PC-3 (cell line): ENCODE data around the gene SHISAL2A. TPM values are rescaled to one million over a fixed set of nuclear protein-coding genes. Genes with fewer than 3 reads are reported as not detected.
"Not testable (repeated sequence)": the region's sequence is repeated elsewhere in the genome, so short reads cannot be mapped to it uniquely, and the experiment has no call there.

Experiments
- ATAC-seq: fragments of 200-7000 bp; cut with Tn5 transposase; 2 replicates; pipeline ENCODE4 v1.9.1; 2020; ENCODE audit warnings: mild to moderate bottlenecking, moderate library complexity
- BruUV-seq: library from RNA; stranded (reverse); fragments of 400-500 nt; replicated peaks from 2 replicates; lab custom pipeline; 2021; lab: Mats Ljungman, UMichigan
- CTCF ChIA-PET: fragments of 300-600 bp; sonication (Branson Sonifier 250); formaldehyde crosslinking; loops from one replicate; lab custom pipeline; 2022; ENCODE audit warnings: antibody characterized with exemption; lab: Charles Lee
- POLR2A ChIA-PET: fragments of 300-600 bp; sonication (Branson Sonifier 250); formaldehyde crosslinking; loops from one replicate; lab custom pipeline; 2022; ENCODE audit warnings: antibody characterized with exemption; ENCODE audit not compliant: unreplicated experiment; lab: Charles Lee
- DNase-seq: peaks from one replicate; pipeline ENCODE4 v3.0.0-alpha.2; 2015
- H2AFZ ChIP-seq: fragments of 300-600 bp; sonication (generic); 2 replicates; pipeline ENCODE4 v1.6.0; 2016; ENCODE audit warnings: antibody characterized with exemption, low read length
- H3F3A ChIP-seq: fragments of 300-600 bp; sonication (generic); one replicate; pipeline ENCODE4 v1.6.0; 2017; ENCODE audit warnings: antibody characterized with exemption, low read length, control low read depth, mild to moderate bottlenecking; ENCODE audit not compliant: unreplicated experiment
- H3K27ac ChIP-seq: fragments of 300-600 bp; sonication (generic); 2 replicates; pipeline ENCODE4 v1.5.1; 2016; ENCODE audit warnings: mild to moderate bottlenecking, low read length
- H3K27me3 ChIP-seq: fragments of 300-600 bp; sonication (generic); 2 replicates; pipeline ENCODE4 v1.6.1; 2016; ENCODE audit warnings: low read length, mixed read lengths
- H3K36me3 ChIP-seq: fragments of 300-600 bp; sonication (generic); 2 replicates; pipeline ENCODE4 v1.6.1; 2016; ENCODE audit warnings: low read depth, mixed run types, low read length, mixed read lengths
- H3K4me1 ChIP-seq: fragments of 300-600 bp; sonication (generic); 2 replicates; pipeline ENCODE4 v1.5.1; 2016; ENCODE audit warnings: low read length; ENCODE audit not compliant: insufficient read depth
- H3K4me2 ChIP-seq: fragments of 300-600 bp; sonication (generic); 2 replicates; pipeline ENCODE4 v1.6.0; 2016; ENCODE audit warnings: low read length
- H3K4me3 ChIP-seq: fragments of 300-600 bp; sonication (generic); 2 replicates; pipeline ENCODE4 v1.5.1; 2016; ENCODE audit warnings: mild to moderate bottlenecking, low read length, mixed read lengths
- H3K79me2 ChIP-seq: fragments of 300-600 bp; sonication (generic); 2 replicates; pipeline ENCODE4 v1.6.1; 2017; ENCODE audit warnings: low read length, mixed read lengths
- H3K9ac ChIP-seq: fragments of 300-600 bp; sonication (generic); 2 replicates; pipeline ENCODE4 v1.6.0; 2016; ENCODE audit warnings: mild to moderate bottlenecking, low read length
- H3K9me2 ChIP-seq: fragments of 300-600 bp; sonication (generic); replicated peaks from 2 replicates; pipeline ENCODE4 v1.6.1; 2016; ENCODE audit warnings: mixed run types, low read length, mixed read lengths
- H3K9me3 ChIP-seq: fragments of 300-600 bp; sonication (generic); 2 replicates; pipeline ENCODE4 v1.6.1; 2016; ENCODE audit warnings: low read length, mixed read lengths
- H4K20me1 ChIP-seq: fragments of 300-600 bp; sonication (generic); 2 replicates; pipeline ENCODE4 v1.6.1; 2016; ENCODE audit warnings: low read length, mixed read lengths
- EZH2 ChIP-seq: fragments of 300-600 bp; sonication (generic); IDR thresholded peaks from one replicate; pipeline ENCODE4 v1.6.1; 2017; ENCODE audit warnings: antibody characterized with exemption, mild to moderate bottlenecking, low read length; ENCODE audit not compliant: unreplicated experiment
- EZH2phosphoT487 ChIP-seq: fragments of 300-600 bp; sonication (generic); IDR thresholded peaks from 2 replicates; pipeline ENCODE4 v1.6.1; 2018; ENCODE audit warnings: mild to moderate bottlenecking, antibody characterized with exemption, low read length, borderline replicate concordance
- intact Hi-C: fragments of 100-400 bp; cut with micrococcal nuclease; formaldehyde crosslinking; loops from 2 replicates; pipeline ENCODE4 v1.9.0; 2023
- total RNA-seq: library from RNA; depleted of rRNA; stranded (reverse); fragments of >200 nt; gene quantifications from 2 replicates; pipeline ENCODE4 v1.2.3, GENCODE V29; 2014
- TF ChIP-seq, protein P1 (sequence below): fragments of 300-600 bp; sonication (generic); conservative IDR thresholded peaks from 2 replicates; pipeline ENCODE4 v1.5.1; 2017; ENCODE audit warnings: antibody characterized with exemption, low read depth, mild to moderate bottlenecking, low read length

The SHISAL2A gene
- total RNA-seq, 1 experiment from 2014 or later, result not detected

DNA sequence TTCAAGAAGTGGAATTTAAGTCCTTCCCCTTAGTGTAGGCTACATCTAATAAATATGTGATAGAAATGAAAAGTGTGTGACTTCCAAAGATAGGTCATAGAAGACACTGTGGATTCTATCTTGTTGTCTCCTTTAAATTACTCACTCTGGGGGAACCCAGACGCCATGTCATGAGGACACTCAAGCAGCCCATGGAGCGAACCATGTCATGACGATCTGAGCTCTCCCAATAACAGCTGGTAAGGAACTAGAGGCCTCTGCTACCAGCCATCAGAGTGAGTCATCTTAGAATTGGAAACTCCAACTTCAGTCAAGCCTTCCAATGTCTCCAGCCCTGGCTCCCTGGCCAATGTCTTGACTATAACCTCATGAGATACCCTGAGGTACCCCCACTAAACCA lies 58.9 kb downstream of the SHISAL2A start:
- ATAC-seq (no peak), DNase-seq (no peak)
- TF ChIP-seq EZH2 (no peak), EZH2phosphoT487 (no peak)
- TF ChIP-seq, protein P1, sequence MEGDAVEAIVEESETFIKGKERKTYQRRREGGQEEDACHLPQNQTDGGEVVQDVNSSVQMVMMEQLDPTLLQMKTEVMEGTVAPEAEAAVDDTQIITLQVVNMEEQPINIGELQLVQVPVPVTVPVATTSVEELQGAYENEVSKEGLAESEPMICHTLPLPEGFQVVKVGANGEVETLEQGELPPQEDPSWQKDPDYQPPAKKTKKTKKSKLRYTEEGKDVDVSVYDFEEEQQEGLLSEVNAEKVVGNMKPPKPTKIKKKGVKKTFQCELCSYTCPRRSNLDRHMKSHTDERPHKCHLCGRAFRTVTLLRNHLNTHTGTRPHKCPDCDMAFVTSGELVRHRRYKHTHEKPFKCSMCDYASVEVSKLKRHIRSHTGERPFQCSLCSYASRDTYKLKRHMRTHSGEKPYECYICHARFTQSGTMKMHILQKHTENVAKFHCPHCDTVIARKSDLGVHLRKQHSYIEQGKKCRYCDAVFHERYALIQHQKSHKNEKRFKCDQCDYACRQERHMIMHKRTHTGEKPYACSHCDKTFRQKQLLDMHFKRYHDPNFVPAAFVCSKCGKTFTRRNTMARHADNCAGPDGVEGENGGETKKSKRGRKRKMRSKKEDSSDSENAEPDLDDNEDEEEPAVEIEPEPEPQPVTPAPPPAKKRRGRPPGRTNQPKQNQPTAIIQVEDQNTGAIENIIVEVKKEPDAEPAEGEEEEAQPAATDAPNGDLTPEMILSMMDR, result no peak
- peaks cover 57% of the 10 kb centered on the region for H3K79me2 ChIP-seq
- intact Hi-C loops, result no loop called here
- H2AFZ ChIP-seq, result no peak overlapping the region
- H3K4me1 ChIP-seq, result no peaks in the 10 kb centered on the region
- BruUV-seq, result no TSS peak
- ChIA-PET POLR2A (interaction anchor here (0.6 kb wide), 1 partner anchor 42 kb away, joined by 6 read pairs; no protein-coding TSS in a partner anchor), CTCF (no interaction called here)
- 0 out of 2 replicates have a peak, but pooled peaks cover 10% of the 10 kb centered on the region for H4K20me1 ChIP-seq
- H3K9me2 ChIP-seq, result no peaks in the 10 kb centered on the region
- H3K4me2 ChIP-seq, result no peak overlapping the region
- no peak overlapping the region for H3K27ac ChIP-seq
- no peaks in the 10 kb centered on the region for H3F3A ChIP-seq
- H3K4me3 ChIP-seq, result no peak overlapping the region
- H3K27me3 ChIP-seq, result no peaks in the 10 kb centered on the region
- H3K9ac ChIP-seq, result no peak overlapping the region
- no peaks in the 10 kb centered on the region for H3K9me3 ChIP-seq
- H3K36me3 ChIP-seq, result peaks cover 46% of the 10 kb centered on the region

DNA sequence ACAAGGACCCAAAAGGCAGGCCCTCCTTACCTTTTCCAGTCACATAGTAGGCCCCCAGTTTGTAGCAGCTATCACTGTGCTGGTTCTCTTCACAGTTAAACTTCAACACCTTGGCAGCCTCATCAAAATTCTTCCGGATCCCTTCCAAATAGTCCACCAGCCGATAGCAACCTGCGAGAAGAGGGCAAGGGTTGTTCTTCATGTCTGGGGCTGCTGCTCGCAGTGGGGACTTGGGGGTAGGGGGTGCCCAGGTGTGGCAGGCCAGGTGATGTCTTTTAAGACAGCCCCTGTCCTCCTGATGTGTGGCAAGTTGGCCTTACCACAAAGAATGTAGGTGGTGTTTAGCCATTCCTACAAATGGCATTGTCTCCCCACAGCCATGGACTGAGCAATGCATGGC lies 59.7 kb downstream of the SHISAL2A start:
- TF ChIP-seq EZH2 (no peak), EZH2phosphoT487 (no peak)
- TF ChIP-seq, protein P1, result no peak
- Histone ChIP-seq H3K36me3 (peaks cover 39% of the 10 kb centered on the region), H3K9ac (no peak overlapping the region), H3K27me3 (no peaks in the 10 kb centered on the region), H2AFZ (no peak overlapping the region), H3K79me2 (peaks cover 66% of the 10 kb centered on the region), H3K9me3 (no peaks in the 10 kb centered on the region), H3F3A (no peaks in the 10 kb centered on the region), H3K4me2 (no peak overlapping the region), H3K4me1 (no peaks in the 10 kb centered on the region; the same call in 1 of the 2 replicates), H4K20me1 (0 out of 2 replicates have a peak, but pooled peaks cover 10% of the 10 kb centered on the region), H3K9me2 (no peaks in the 10 kb centered on the region), H3K4me3 (no peak overlapping the region), H3K27ac (no peak overlapping the region)
- intact Hi-C loops, result no loop called here
- no TSS peak for BruUV-seq
- ChIA-PET CTCF (no interaction called here), POLR2A (no interaction called here)
- ATAC-seq, result no peak
- DNase-seq, result no peak

DNA sequence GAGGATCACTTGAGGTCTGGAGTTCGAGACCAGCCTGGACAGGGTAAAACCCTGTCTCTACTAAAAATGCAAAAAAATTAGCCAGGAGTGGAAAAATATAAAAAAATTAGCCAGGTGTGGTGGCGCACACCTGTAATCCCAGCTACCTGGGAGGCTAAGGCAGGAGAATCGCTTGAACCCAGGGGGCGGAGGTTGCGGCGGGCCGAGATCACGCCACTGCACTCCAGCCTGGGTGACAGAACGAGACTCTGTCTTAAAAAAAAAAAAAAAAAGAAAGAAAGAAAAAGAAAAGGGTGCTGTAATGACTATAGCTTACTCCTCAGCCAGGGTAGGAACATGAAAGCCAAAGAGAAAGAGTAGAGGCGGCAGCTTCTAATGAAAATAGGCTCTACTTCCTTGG lies 60.4 kb downstream of the SHISAL2A start:
- H3K27ac ChIP-seq, H3K27me3 ChIP-seq, H3F3A ChIP-seq, H2AFZ ChIP-seq, DNase-seq, ATAC-seq, CTCF ChIA-PET, POLR2A ChIA-PET, BruUV-seq, H3K9me3 ChIP-seq, H3K4me2 ChIP-seq, H3K9me2 ChIP-seq, H3K9ac ChIP-seq, H3K4me1 ChIP-seq, H3K4me3 ChIP-seq, intact Hi-C loops: not testable (repeated sequence)
- H3K79me2 ChIP-seq, result peaks cover 72% of the 10 kb centered on the region
- peaks cover 32% of the 10 kb centered on the region for H3K36me3 ChIP-seq
- H4K20me1 ChIP-seq, result 0 out of 2 replicates have a peak, but pooled peaks cover 10% of the 10 kb centered on the region
